Jurkat, Clone E6-1 (cell line): ENCODE results near the gene SMAD4.

Experiments
- DNase-seq: peaks from one replicate; pipeline ENCODE4 v3.0.0-alpha.2; 2011; ENCODE audit warnings: low read depth, low spot score
- H3K4me3 ChIP-seq: 2 replicates; pipeline ENCODE4 v1.5.1; 2011; ENCODE audit warnings: mild to moderate bottlenecking, low read length, control low read depth, moderate library complexity

Gene SMAD4

GRCh38 chr18:51127664-51128063 is 97.7 kb downstream of the SMAD4 start:
- no peak overlapping the region for H3K4me3 ChIP-seq
- DNase-seq = no peak

GRCh38 chr18:51128533-51128932 is 98.5 kb downstream of the SMAD4 start:
- no peak overlapping the region for H3K4me3 ChIP-seq
- no peak for DNase-seq

GRCh38 chr18:51132256-51132935 is 102.4 kb downstream of the SMAD4 start:
- DNase-seq = no peak
- H3K4me3 ChIP-seq = no peak overlapping the region

GRCh38 chr18:51133580-51134160 is 103.7 kb downstream of the SMAD4 start:
- no peak for DNase-seq
- H3K4me3 ChIP-seq = no peak overlapping the region
